HepG2 (cell line): ENCODE data around the gene TOMM20. TPM values are rescaled to one million over a fixed set of nuclear protein-coding genes. Genes with fewer than 3 reads are reported as not detected.

Experiments
- CC2D1A ChIP-seq: sonication (generic); formaldehyde crosslinking; IDR thresholded peaks from 2 replicates; pipeline ENCODE4 v1.8.1; 2023; ENCODE audit warnings: mild to moderate bottlenecking, missing genetic modification reagents
- FOXA1 ChIP-seq, 2 experiments: fragments of 450-650 bp in 1 of 2; sonication (generic) in 1 of 2; formaldehyde crosslinking in 1 of 2; IDR thresholded peaks; 2 replicates each; pipeline versions ENCODE4 v1.4.0 to v1.6.1; 2016 to 2020; ENCODE audit warnings: missing genetic modification reagents in 1 of 2
- FOXO1 ChIP-seq: sonication (generic); formaldehyde crosslinking; IDR thresholded peaks from 2 replicates; pipeline ENCODE4 v1.4.0; 2020; ENCODE audit warnings: missing genetic modification reagents
- ISL2 ChIP-seq: sonication (generic); formaldehyde crosslinking; IDR thresholded peaks from 2 replicates; pipeline ENCODE4 v1.5.0; 2020; ENCODE audit warnings: missing genetic modification reagents
- MIXL1 ChIP-seq: IDR thresholded peaks from 2 replicates; pipeline ENCODE4 v1.6.1; 2016
- NKX3-1 ChIP-seq: sonication (generic); formaldehyde crosslinking; IDR thresholded peaks from 2 replicates; pipeline ENCODE4 v1.5.0; 2020; ENCODE audit warnings: missing genetic modification reagents
- NR2F1 ChIP-seq, 2 experiments: fragments of 450-650 bp in 1 of 2; formaldehyde crosslinking in 1 of 2; IDR thresholded peaks; 2 replicates each; pipeline versions ENCODE4 v1.5.0 to v1.6.1; 2016 to 2020; ENCODE audit warnings: mild to moderate bottlenecking in 1 of 2, missing compliant biosample characterization in 1 of 2, missing genetic modification reagents in 1 of 2, moderate library complexity in 1 of 2
- PCBP1 ChIP-seq: fragments of 200-400 bp; formaldehyde crosslinking; IDR thresholded peaks from 2 replicates; pipeline ENCODE4 v1.6.1; 2017; ENCODE audit warnings: mild to moderate bottlenecking, low read depth, low read length, borderline replicate concordance
- SP4 ChIP-seq: sonication (generic); formaldehyde crosslinking; IDR thresholded peaks from 2 replicates; pipeline ENCODE4 v1.8.1; 2023; ENCODE audit warnings: mild to moderate bottlenecking, missing genetic modification reagents
- ZBTB7A ChIP-seq: sonication (generic); formaldehyde crosslinking; IDR thresholded peaks from 2 replicates; pipeline ENCODE4 v1.8.0; 2022; ENCODE audit warnings: mild to moderate bottlenecking, missing genetic modification reagents
- ZNF20 ChIP-seq: sonication (generic); formaldehyde crosslinking; IDR thresholded peaks from 2 replicates; pipeline ENCODE4 v1.4.0; 2020; ENCODE audit warnings: mild to moderate bottlenecking, moderate library complexity, missing genetic modification reagents
- ZNF672 ChIP-seq: sonication (generic); formaldehyde crosslinking; IDR thresholded peaks from 2 replicates; pipeline ENCODE4 v1.8.1; 2022; ENCODE audit warnings: missing genetic modification reagents
- ZNF720 ChIP-seq: sonication (generic); formaldehyde crosslinking; IDR thresholded peaks from 2 replicates; pipeline ENCODE4 v1.4.0; 2020; ENCODE audit warnings: missing genetic modification reagents
- polyA plus RNA-seq, 8 experiments: library from polyadenylated mRNA; depleted of rRNA in 3 of 8; stranded (reverse) in 7 of 8; unstranded in 1 of 8; fragments of >200 nt; fragmentation: Illumina TruSeq in 4 of 8; extraction: Trizol in 4 of 8; gene quantifications; 2 replicates each; pipeline versions ENCODE4 v1.2.1 to v1.2.3, GENCODE V29; 2011 to 2016; ENCODE audit warnings: low read depth in 4 of 8, missing spikeins in 1 of 8, mixed read lengths in 1 of 8; ENCODE audit not compliant: insufficient read depth in 1 of 8
- total RNA-seq, 5 experiments: library from RNA; depleted of rRNA; stranded (reverse); fragments of >200 nt; fragmentation: Illumina TruSeq; extraction: Trizol; gene quantifications; 2 replicates each; pipeline ENCODE4 v1.2.3, GENCODE V29; 2016; ENCODE audit warnings: low read depth in 1 of 5
- TF ChIP-seq, protein P1 (sequence below): sonication (generic); formaldehyde crosslinking; IDR thresholded peaks from 2 replicates; pipeline ENCODE4 v1.8.0; 2022; ENCODE audit warnings: mild to moderate bottlenecking, missing genetic modification reagents, borderline replicate concordance
- TF ChIP-seq, protein P2 (sequence below): sonication (generic); formaldehyde crosslinking; IDR thresholded peaks from 2 replicates; pipeline ENCODE4 v1.5.0; 2020; ENCODE audit warnings: mild to moderate bottlenecking, missing genetic modification reagents
- TF ChIP-seq, protein P3 (sequence below): fragments of 450-650 bp; IDR thresholded peaks from 2 replicates; pipeline ENCODE4 v1.6.1; 2017
- TF ChIP-seq, protein P4 (sequence below): sonication (generic); formaldehyde crosslinking; IDR thresholded peaks from 2 replicates; pipeline ENCODE4 v1.4.0; 2020; ENCODE audit warnings: mild to moderate bottlenecking, missing genetic modification reagents
- TF ChIP-seq, protein P5 (sequence below): sonication (generic); formaldehyde crosslinking; IDR thresholded peaks from 2 replicates; pipeline ENCODE4 v1.4.0; 2020; ENCODE audit warnings: mild to moderate bottlenecking, low read depth, missing genetic modification reagents
- TF ChIP-seq, protein P6 (sequence below): sonication (generic); formaldehyde crosslinking; IDR thresholded peaks from 2 replicates; pipeline ENCODE4 v1.9.0; 2022; ENCODE audit warnings: missing genetic modification reagents, mild to moderate bottlenecking, borderline replicate concordance

Gene TOMM20
- total and polyA plus RNA-seq, 2 of the 13 experiments (the other 11 are each of a cell fraction or from before 2014, with no cell fraction given): 153 to 376 TPM

DNA sequence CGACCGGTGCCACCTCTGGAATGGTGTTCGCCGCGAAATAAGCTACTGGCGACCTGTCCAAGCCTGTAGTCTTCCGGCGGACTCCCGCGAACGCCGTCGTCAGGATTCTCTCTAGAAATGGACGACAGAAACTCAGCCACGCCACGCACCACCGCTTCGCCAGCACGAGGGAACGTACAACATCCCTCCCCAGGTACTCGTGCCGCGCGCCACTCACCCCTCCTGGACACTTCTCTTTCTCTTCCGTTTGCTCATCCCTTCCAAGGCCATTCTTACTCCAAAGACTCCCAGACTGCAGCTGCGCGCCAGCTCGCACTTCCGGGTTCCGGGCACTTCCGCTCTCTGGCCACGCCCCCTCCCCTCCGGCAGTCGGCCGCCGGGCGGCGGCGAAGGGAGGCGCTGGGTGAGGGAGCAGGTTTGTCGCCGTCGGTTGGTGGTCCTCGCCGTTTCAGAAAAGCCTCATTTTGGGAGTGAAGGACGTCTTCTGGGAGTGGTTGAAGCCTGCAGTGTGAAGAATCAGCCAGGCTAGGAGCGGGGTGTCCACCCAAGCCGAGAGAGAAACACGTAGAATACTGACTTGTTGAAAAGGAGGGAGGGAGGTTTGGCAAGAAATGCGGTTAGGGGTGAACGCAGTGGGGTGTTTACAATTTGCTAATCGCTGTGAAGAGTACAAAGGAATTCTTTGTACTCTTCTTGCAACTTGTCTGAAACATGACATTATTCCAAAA is 32.5 kb upstream of the TOMM20 start, which contains the start of gene RBM34 (continued):
- TF ChIP-seq, protein P1, sequence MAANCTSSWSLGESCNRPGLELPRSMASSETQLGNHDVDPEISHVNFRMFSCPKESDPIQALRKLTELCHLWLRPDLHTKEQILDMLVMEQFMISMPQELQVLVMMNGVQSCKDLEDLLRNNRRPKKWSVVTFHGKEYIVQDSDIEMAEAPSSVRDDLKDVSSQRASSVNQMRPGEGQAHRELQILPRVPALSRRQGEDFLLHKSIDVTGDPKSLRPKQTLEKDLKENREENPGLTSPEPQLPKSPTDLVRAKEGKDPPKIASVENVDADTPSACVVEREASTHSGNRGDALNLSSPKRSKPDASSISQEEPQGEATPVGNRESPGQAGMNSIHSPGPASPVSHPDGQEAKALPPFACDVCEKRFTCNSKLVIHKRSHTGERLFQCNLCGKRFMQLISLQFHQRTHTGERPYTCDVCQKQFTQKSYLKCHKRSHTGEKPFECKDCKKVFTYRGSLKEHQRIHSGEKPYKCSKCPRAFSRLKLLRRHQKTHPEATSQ: no peak; the same call in 1 of the 2 replicates
- TF ChIP-seq NKX3-1 (CRISPR knock-in tag) (no peak; the same call in 1 of the 2 replicates), FOXA1 (IDR thresholded peaks at IDR 0.05) (no peak), FOXA1 (CRISPR knock-in tag; IDR thresholded peaks at IDR 0.05) (peak; percentile 31; the same call in 1 of the 2 replicates), NR2F1 (CRISPR knock-in tag; IDR thresholded peaks at IDR 0.05) (no peak), PCBP1 (peak; percentile 95; the same call in 1 of the 2 replicates), ZNF20 (CRISPR knock-in tag) (0 out of 2 replicates have a peak, but pooled peaks have one; percentile 27), FOXO1 (CRISPR knock-in tag) (peak; percentile 68), MIXL1 (peak; percentile 46; the same call in 1 of the 2 replicates), SP4 (CRISPR knock-in tag) (peak; percentile 92), ISL2 (CRISPR knock-in tag) (peak; percentile 67; the same call in 1 of the 2 replicates), ZNF672 (CRISPR knock-in tag) (no peak), ZNF720 (CRISPR knock-in tag) (0 out of 2 replicates have a peak, but pooled peaks have one; percentile 21), ZBTB7A (CRISPR knock-in tag) (no peak; the same call in 1 of the 2 replicates), CC2D1A (CRISPR knock-in tag) (no peak; the same call in 1 of the 2 replicates)
- TF ChIP-seq, protein P2, sequence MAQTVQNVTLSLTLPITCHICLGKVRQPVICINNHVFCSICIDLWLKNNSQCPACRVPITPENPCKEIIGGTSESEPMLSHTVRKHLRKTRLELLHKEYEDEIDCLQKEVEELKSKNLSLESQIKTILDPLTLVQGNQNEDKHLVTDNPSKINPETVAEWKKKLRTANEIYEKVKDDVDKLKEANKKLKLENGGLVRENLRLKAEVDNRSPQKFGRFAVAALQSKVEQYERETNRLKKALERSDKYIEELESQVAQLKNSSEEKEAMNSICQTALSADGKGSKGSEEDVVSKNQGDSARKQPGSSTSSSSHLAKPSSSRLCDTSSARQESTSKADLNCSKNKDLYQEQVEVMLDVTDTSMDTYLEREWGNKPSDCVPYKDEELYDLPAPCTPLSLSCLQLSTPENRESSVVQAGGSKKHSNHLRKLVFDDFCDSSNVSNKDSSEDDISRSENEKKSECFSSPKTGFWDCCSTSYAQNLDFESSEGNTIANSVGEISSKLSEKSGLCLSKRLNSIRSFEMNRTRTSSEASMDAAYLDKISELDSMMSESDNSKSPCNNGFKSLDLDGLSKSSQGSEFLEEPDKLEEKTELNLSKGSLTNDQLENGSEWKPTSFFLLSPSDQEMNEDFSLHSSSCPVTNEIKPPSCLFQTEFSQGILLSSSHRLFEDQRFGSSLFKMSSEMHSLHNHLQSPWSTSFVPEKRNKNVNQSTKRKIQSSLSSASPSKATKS: peak; percentile 90; the same call in 1 of the 2 replicates
- TF ChIP-seq, protein P3, sequence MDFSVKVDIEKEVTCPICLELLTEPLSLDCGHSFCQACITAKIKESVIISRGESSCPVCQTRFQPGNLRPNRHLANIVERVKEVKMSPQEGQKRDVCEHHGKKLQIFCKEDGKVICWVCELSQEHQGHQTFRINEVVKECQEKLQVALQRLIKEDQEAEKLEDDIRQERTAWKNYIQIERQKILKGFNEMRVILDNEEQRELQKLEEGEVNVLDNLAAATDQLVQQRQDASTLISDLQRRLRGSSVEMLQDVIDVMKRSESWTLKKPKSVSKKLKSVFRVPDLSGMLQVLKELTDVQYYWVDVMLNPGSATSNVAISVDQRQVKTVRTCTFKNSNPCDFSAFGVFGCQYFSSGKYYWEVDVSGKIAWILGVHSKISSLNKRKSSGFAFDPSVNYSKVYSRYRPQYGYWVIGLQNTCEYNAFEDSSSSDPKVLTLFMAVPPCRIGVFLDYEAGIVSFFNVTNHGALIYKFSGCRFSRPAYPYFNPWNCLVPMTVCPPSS: no peak
- TF ChIP-seq, protein P4, sequence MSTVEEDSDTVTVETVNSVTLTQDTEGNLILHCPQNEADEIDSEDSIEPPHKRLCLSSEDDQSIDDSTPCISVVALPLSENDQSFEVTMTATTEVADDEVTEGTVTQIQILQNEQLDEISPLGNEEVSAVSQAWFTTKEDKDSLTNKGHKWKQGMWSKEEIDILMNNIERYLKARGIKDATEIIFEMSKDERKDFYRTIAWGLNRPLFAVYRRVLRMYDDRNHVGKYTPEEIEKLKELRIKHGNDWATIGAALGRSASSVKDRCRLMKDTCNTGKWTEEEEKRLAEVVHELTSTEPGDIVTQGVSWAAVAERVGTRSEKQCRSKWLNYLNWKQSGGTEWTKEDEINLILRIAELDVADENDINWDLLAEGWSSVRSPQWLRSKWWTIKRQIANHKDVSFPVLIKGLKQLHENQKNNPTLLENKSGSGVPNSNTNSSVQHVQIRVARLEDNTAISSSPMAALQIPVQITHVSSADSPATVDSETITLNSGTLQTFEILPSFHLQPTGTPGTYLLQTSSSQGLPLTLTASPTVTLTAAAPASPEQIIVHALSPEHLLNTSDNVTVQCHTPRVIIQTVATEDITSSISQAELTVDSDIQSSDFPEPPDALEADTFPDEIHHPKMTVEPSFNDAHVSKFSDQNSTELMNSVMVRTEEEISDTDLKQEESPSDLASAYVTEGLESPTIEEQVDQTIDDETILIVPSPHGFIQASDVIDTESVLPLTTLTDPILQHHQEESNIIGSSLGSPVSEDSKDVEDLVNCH (CRISPR knock-in tag): no peak
- TF ChIP-seq, protein P5, sequence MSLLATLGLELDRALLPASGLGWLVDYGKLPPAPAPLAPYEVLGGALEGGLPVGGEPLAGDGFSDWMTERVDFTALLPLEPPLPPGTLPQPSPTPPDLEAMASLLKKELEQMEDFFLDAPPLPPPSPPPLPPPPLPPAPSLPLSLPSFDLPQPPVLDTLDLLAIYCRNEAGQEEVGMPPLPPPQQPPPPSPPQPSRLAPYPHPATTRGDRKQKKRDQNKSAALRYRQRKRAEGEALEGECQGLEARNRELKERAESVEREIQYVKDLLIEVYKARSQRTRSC: peak; percentile 69; the same call in 1 of the 2 replicates
- TF ChIP-seq, protein P6, sequence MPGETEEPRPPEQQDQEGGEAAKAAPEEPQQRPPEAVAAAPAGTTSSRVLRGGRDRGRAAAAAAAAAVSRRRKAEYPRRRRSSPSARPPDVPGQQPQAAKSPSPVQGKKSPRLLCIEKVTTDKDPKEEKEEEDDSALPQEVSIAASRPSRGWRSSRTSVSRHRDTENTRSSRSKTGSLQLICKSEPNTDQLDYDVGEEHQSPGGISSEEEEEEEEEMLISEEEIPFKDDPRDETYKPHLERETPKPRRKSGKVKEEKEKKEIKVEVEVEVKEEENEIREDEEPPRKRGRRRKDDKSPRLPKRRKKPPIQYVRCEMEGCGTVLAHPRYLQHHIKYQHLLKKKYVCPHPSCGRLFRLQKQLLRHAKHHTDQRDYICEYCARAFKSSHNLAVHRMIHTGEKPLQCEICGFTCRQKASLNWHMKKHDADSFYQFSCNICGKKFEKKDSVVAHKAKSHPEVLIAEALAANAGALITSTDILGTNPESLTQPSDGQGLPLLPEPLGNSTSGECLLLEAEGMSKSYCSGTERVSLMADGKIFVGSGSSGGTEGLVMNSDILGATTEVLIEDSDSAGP (CRISPR knock-in tag): peak; percentile 90; the same call in 1 of the 2 replicates
